Prostate gland (tissue), 2 donors: ENCODE measurements around the gene RAB3IL1. TPM values are rescaled to one million over a fixed set of nuclear protein-coding genes. Genes with fewer than 3 reads are reported as not detected.

Experiments
- DNase-seq: peaks from one replicate; pipeline ENCODE4 v3.0.0-alpha.2; 2019; ENCODE audit warnings: low spot score
- H3K27ac ChIP-seq, 2 donors: fragments of 200-600 bp; sonication (generic); 2 replicates each; pipeline ENCODE4 v1.5.1; 2017 to 2019
- H3K27me3 ChIP-seq: fragments of 200-600 bp; sonication (generic); replicated peaks from 2 replicates; pipeline ENCODE4 v1.5.1; 2019; ENCODE audit not compliant: insufficient read depth
- H3K36me3 ChIP-seq, 2 donors: fragments of 200-600 bp; sonication (generic); 1 replicate in 1 of 2; 2 replicates in 1 of 2; pipeline versions ENCODE4 v1.5.1 to v1.8.1; 2017 to 2019
- H3K4me1 ChIP-seq: fragments of 200-600 bp; sonication (generic); replicated peaks from 2 replicates; pipeline ENCODE4 v1.5.1; 2019
- H3K4me3 ChIP-seq, 2 donors: fragments of 200-600 bp; sonication (generic); 2 replicates each; pipeline ENCODE4 v1.5.1; 2017 to 2019
- H3K9me3 ChIP-seq: fragments of 200-600 bp; sonication (generic); 2 replicates; pipeline ENCODE4 v1.5.1; 2017
- CTCF ChIP-seq, 4 experiments: fragments of 200-600 bp in 2 of 4; fragments of 450-650 bp in 2 of 4; sonication (generic) in 2 of 4; IDR thresholded peaks; 1 replicate in 3 of 4; 2 replicates in 1 of 4; pipeline ENCODE4 v1.5.1; 2016 to 2019; ENCODE audit warnings: antibody characterized with exemption in 4 of 4, mild to moderate bottlenecking in 2 of 4, moderate library complexity in 2 of 4
- POLR2A ChIP-seq: fragments of 450-650 bp; IDR thresholded peaks from one replicate; pipeline ENCODE4 v1.6.1; 2016; ENCODE audit warnings: antibody characterized with exemption, mild to moderate bottlenecking
- POLR2AphosphoS5 ChIP-seq: sonication (generic); formaldehyde crosslinking; IDR thresholded peaks from one replicate; pipeline ENCODE4 v1.6.1; 2017; ENCODE audit warnings: antibody characterized with exemption
- WGBS: methylation state at CpG from one replicate; pipeline ENCODE4 v1.1.5; 2018; 5-methylcytosine and 5-hydroxymethylcytosine counted together
- intact Hi-C: fragments of 100-400 bp; cut with DNase I; formaldehyde crosslinking; loops from one replicate; pipeline ENCODE4 v1.14.2; 2022
- total RNA-seq, 2 donors: library from RNA; depleted of rRNA; stranded (reverse); fragments of >200 nt; gene quantifications; one replicate each; pipeline ENCODE4 v1.1.0, GENCODE V29; 2016

Gene RAB3IL1
- total RNA-seq, 2 donors from 2014 or later: 3.5 to 53.0 TPM

GRCh38 chr11:61952882-61953281 is 35.5 kb upstream of the RAB3IL1 start:
- H3K36me3 ChIP-seq: no peaks in the 10 kb centered on the region
- H3K4me3 ChIP-seq: no peak overlapping the region
- WGBS: 92% methylated on average over 3 of the region's 3 CpGs
- H3K4me1 ChIP-seq: peaks cover 3% of the 10 kb centered on the region
- TF ChIP-seq CTCF (IDR thresholded peaks at IDR 0.05) (no peak), POLR2AphosphoS5 (no peak), POLR2A (no peak)
- H3K9me3 ChIP-seq: no peaks in the 10 kb centered on the region
- DNase-seq: no peak
- intact Hi-C loops: no loop called here
- no peak overlapping the region for H3K27ac ChIP-seq
- no peaks in the 10 kb centered on the region for H3K27me3 ChIP-seq

- no peak overlapping the region for H3K4me3 ChIP-seq
- H3K36me3 ChIP-seq: no peaks in the 10 kb centered on the region
- no peak for DNase-seq
- intact Hi-C loops: no loop called here
- no peak overlapping the region for H3K27ac ChIP-seq
- H3K27me3 ChIP-seq: no peaks in the 10 kb centered on the region
- H3K4me1 ChIP-seq: peaks cover 3% of the 10 kb centered on the region
- no peak for TF ChIP-seq POLR2AphosphoS5
- no peak for TF ChIP-seq POLR2A
- TF ChIP-seq CTCF (IDR thresholded peaks at IDR 0.05): no peak
- H3K9me3 ChIP-seq: no peaks in the 10 kb centered on the region
- WGBS: 94% methylated on average over 11 of the region's 11 CpGs
Observed at GRCh38 chr11:61951484-61952135, 34.2 kb upstream of the RAB3IL1 start.

GRCh38 chr11:61950035-61950547 is 32.7 kb upstream of the RAB3IL1 start, which contains the start of gene BEST1:
TSS of gene BEST1 (plus strand) at chr11:61950351. CDS start at chr11:61951807, 1,456 bp downstream.
- no peak for DNase-seq
- H3K27ac ChIP-seq: no peak within 1 kb of the TSS
- intact Hi-C loops: no loop called here
- TF ChIP-seq POLR2AphosphoS5 (no peak), POLR2A (no peak), CTCF (IDR thresholded peaks at IDR 0.05) (no peak)
- no peaks in the 10 kb centered on the region for H3K27me3 ChIP-seq
- no peaks in the 10 kb centered on the region for H3K9me3 ChIP-seq
- H3K4me3 ChIP-seq: no peak within 1 kb of the TSS
- WGBS: 86% methylated on average over 8 of the region's 8 CpGs
- no peaks in the 10 kb centered on the region for H3K36me3 ChIP-seq
- H3K4me1 ChIP-seq: no peaks in the 10 kb centered on the region

- Histone ChIP-seq H3K4me1 (no peaks in the 10 kb centered on the region), H3K27me3 (no peaks in the 10 kb centered on the region), H3K9me3 (no peaks in the 10 kb centered on the region), H3K27ac (no peak overlapping the region), H3K36me3 (no peaks in the 10 kb centered on the region), H3K4me3 (no peak overlapping the region)
- no peak for DNase-seq
- WGBS: 43% methylated on average over 9 of the region's 9 CpGs
- TF ChIP-seq POLR2A (no peak), CTCF (IDR thresholded peaks at IDR 0.05) (no peak), POLR2AphosphoS5 (no peak)
- intact Hi-C loops: loop anchor here (2.0 to 5.0 kb wide), 2 partner anchors 133 to 153 kb away; no protein-coding TSS in a partner anchor
Observed at GRCh38 chr11:61949169-61950034, 32.0 kb upstream of the RAB3IL1 start.
